Jurkat, Clone E6-1 (cell line): ENCODE results near the gene POU2F3.
A peak's percentile ranks its signal among the peaks of the same experiment; 100 is the strongest.

Source experiments
- DNase-seq: peaks from one replicate; pipeline ENCODE4 v3.0.0-alpha.2; 2011; ENCODE audit warnings: low read depth, low spot score
- H3K4me3 ChIP-seq: 2 replicates; pipeline ENCODE4 v1.5.1; 2011; ENCODE audit warnings: mild to moderate bottlenecking, low read length, control low read depth, moderate library complexity

Gene POU2F3

DNA sequence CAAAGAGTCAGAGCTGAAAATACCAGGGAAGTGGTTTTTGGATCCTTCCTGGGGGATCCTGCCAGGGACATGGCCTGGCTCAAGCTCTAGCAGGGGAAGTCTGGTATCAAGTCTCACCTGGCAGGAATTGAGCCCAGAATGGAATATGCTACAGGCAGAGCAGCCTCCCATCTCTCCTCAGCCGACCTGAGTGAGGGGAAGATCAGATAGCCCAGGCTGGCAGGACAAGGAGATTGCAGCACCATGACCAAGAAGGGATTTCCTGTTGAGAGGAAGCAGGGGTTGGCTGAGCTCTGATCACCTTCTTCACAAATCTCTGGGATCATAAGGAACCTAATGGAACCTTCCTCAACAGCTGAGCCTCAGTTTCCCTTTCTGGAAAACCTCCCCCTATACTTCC is 16.1 kb upstream of the POU2F3 start:
- DNase-seq = no peak
- H3K4me3 ChIP-seq = no peak overlapping the region

DNA sequence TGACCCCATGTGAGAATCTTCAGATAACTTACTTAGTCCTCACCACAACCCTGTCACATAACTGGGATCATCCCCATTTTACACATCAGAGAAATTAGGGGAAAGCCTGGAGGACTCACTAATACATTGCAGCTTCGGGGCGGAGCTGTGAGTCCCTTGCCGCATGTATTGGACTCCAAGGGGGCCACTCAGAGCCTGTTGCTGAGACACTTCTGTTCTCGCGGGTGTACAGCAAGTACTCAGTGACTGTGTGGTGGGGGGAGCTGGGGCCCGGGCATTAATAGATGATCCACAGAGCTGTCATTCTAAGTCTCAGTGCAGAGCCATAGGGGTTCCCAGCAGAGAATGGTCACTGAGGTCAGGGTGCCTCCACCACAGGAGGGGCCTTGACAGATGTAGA is 15.6 kb upstream of the POU2F3 start:
- H3K4me3 ChIP-seq = no peak overlapping the region
- no peak for DNase-seq

DNA sequence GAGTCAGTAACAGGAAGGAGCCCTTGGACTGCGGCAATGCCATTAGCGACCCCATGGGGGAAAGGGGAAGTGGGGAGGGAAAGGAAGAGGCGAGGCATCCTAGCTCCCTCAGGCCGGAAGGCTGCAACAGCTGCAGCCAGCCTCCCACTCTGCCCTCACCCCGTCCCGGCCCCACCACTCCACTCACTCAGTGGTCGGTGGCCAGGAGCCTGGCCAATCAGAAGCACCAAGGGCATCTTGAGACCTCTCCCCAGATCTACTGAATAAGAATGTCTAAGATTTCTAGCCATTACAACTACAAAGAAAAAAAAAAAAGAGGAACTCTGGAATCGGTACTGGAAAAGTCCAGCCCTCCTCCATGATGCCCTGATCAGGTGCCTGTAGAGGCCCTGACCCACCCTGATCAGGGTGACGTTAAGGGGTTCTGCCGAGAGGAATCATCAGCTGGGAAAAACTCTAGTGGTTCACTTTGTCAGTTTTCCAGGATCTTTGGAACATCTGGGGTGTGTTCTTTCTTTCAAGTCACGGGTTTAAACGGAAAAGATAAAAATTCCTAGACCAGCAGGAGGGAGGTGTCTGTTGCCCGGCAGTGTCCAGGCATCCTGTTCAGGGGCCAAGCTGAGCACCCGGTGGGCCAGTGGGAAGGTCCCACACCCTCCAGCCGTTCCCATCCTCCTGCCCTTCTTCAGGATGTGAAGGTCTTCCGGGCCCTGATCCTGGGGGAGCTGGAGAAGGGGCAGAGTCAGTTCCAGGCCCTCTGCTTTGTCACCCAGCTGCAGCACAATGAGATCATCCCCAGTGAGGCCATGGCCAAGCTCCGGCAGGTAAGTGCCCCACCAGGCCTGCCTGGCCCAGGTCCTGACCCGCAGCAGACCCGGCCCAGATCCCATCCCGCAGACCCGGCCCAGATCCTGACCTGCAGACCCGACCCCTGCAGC is 14.7 kb upstream of the POU2F3 start:
- DNase-seq = no peak
- H3K4me3 ChIP-seq = no peak overlapping the region

DNA sequence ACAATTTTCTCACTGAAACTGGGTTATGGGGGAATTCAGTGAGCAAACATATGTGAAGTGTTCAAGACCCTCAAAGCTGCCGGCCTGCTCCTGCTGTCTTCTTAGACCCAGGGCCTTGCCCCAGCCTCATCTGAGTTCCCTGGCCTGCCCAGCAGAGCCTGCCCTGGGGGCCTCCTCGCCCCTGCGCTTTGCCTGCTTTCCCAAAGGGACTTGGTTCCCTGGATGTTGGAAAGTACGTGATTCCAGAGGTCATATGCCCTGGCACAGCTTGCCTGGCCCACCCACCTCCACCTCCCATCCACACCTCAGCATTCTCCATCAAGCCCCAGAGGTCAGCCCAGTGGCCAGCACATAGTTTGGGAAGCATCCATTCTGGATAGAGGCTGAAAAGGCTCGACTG is 13.7 kb upstream of the POU2F3 start:
- H3K4me3 ChIP-seq = no peak overlapping the region
- no peak for DNase-seq

DNA sequence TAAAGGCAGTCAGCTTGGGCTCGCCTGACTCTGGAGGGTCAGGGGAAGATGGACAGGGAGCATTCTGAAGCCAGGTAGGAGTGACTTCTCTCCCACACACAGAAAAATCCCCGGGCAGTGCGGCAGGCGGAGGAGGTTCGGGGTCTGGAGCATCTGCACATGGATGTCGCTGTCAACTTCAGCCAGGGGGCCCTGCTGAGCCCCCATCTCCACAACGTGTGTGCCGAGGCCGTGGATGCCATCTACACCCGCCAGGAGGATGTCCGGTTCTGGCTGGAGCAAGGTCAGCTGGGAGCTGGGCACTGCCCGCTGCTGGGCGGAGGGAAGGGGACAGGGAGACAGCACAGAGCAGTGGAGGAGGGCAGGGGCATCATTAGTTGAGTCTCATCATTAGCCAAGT is 13.2 kb upstream of the POU2F3 start:
- no peak overlapping the region for H3K4me3 ChIP-seq
- DNase-seq = no peak

DNA sequence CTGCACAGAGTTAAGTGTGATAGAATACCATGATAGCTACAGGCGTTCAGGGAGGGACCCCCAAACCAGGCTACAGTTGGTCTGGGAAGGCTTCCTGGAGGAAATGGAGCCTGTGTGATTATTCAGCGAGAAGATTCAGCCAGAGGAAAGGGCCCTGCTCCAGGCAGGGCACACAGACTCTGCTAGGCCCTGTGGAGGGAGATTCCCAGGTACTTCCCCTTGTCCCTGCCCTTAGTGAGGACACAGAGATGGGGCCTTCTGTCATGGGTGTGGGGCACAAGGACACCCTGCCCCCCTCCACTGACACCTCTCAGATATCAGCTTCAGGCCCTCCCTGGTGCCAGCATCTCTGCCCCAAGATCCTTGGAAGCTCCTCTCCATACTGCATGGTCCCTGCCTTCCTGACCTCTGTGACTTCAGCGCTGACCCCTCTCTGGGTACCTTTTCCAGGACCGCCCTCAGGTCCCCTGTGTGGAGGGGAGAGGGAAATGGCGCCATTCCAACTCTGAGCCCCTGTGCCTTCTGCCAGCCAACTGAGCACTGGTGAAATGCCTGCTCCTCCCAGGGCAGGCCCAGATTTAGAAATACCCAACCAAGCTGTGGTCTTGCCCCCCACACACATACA is 12.6 kb upstream of the POU2F3 start:
- no peak overlapping the region for H3K4me3 ChIP-seq
- no peak for DNase-seq

DNA sequence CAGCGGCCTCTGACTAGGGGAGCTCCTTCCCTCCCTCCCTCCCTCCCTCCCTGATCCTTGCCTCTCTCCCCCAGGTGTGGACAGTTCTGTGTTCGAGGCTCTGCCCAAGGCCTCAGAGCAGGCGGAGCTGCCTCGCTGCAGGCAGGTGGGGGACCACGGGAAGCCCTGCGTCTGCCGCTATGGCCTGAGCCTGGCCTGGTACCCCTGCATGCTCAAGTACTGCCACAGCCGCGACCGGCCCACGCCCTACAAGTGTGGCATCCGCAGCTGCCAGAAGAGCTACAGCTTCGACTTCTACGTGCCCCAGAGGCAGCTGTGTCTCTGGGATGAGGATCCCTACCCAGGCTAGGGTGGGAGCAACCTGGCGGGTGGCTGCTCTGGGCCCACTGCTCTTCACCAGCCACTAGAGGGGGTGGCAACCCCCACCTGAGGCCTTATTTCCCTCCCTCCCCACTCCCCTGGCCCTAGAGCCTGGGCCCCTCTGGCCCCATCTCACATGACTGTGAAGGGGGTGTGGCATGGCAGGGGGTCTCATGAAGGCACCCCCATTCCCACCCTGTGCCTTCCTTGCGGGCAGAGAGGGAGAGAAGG is 11.1 kb upstream of the POU2F3 start:
- H3K4me3 ChIP-seq = no peak overlapping the region
- no peak for DNase-seq

DNA sequence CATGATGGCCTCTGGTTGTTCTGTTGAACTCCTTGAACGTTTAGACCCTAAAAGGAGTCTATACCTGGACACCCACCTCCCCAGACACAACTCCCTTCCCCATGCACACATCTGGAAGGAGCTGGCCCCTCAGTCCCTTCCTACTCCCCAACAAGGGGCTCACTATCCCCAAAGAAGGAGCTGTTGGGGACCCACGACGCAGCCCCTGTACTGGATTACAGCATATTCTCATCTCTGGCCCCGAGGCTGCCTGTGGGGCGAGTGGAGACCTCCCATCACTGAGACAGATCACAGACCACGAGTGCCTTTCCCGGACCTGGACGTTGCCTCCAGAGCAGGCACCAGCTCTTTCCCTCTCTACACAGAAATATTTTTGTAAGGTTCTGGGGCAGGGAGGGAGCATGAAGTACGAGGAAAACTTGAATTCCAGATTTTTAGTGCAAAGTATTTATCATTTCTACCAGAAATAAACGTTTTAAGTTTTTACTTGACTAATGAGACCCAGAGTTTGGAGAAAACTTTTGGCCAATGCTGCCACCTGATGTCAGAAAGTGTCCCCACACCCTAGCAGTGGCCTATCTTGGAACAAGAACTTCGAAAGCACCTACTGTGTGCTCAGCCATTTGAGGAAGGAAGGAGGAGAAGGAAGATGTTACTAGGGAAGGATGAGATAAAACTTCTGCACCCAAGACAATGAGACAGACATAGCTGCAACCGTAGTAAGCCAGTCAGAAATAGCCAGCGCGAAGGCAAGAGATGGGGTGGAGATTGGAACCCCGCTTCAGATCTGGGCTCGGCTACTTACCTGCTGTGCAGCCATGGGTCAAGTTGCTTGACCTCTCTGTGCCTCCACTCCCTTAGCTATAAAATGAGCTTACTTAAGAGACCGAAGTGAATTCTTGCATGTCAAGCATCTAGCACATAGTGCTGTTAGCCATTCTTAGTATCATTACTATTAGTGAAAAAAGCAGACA is 10.2 kb upstream of the POU2F3 start:
- DNase-seq = no peak
- H3K4me3 ChIP-seq = no peak overlapping the region

DNA sequence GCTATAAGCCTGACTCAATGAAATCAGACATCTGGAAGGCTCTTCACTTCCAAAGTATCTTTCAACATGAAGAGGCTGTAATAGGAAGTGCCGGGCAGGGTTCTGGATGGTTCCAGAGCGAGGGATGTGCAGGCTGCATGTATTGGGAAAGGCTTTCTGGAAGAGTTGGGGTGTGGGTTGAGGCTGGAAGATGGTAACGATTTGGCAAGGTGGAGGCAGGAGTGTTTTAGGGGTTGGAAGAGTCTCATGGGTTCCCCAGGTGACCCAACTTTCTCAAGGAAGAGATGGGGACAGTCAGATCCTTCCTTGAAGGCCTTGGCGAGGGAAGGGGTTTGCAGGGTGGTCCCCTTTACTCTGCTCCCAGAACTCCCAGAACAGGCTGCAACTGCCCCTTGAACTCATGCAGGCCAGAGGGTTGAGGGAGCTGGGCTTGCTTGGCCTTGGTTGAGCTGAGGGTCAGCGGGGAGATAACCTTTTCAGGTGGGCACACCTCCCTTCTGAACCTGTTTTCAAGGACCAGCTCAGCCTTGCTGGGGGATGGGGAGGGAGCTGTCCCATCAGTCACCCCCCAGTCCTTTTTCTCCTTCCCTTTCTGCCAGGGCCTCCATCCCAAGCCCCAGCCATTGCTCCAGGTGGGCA is 9.4 kb upstream of the POU2F3 start:
- H3K4me3 ChIP-seq = no peak overlapping the region
- no peak for DNase-seq

DNA sequence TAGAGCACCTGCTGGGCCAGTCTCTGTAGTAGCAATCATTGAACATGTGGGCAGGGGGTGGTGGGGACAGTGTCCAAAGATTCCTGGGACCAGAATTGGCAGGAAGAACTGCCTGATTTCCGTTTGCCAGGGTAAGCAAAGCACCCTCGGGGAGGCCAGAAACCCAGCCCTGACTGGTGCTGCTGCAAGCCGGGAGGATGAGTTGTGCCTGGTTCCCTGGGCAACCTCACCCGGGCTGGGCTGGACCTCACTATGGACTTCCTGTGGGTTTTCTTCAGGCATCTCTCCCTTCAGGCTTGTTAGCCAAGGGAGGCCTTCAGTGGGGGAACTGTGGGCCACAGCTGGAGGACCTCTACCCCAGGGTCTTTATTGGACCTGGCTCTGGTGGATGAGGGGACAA is 8.0 kb upstream of the POU2F3 start:
- H3K4me3 ChIP-seq = no peak overlapping the region
- no peak for DNase-seq

DNA sequence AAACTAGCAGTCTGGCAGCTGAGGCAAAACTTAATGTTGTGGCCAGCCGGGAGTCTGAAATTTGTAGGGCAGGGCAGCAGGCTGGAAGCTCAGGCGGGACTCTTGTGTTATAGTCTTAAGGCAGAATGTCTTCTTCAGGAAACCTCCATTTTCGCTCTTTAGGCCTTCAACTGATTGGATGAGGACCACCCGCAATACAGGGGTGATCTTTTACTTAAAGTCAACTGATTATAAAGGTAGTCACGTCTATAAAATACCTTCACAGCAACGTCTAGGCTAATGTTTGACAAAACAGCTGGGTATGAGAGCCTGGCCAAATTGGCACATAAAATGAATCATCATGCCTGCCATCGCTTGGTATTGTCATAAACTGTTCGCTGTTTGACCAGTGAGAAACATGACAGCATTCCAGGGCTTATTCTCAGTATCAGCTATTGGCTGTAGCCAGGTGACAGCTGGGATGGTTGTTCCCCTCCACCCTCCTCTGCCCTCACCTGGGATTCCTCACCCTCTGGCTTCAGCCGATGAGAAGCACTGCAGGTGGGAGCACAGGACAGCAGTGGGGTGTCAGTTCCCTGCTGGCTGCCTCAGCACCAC is 6.6 kb upstream of the POU2F3 start:
- DNase-seq = no peak
- no peak overlapping the region for H3K4me3 ChIP-seq

DNA sequence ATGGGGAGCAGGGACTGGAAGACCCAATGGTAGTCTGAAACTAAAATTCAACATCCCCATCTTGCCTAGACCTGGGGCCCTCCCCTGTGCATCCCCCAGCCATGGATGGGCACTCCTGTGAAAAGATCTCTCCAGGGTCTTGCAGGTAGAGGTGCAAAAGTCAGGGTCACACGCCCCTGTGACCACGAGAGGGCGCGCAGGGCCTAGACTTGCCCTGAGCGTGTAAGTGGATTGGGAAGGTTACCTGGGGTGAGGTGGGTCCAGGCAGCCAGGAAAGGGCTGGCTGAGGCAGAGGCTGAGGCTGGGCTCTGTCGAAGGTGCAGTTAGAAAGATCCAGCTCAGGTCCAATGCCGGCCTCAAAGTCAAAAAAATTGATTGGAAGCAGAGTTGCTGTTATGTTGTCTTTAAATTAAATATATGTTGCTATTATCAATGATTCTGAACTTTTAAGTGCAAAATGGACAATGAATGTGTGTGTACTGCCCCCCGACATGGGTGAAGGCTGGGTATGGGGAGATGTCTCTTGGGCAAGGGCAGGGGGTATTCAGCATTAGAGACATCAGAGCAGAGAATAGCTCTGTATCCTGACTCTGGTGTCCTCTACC is 4.8 kb upstream of the POU2F3 start:
- H3K4me3 ChIP-seq = no peak overlapping the region
- peak; percentile 55 for DNase-seq

DNA sequence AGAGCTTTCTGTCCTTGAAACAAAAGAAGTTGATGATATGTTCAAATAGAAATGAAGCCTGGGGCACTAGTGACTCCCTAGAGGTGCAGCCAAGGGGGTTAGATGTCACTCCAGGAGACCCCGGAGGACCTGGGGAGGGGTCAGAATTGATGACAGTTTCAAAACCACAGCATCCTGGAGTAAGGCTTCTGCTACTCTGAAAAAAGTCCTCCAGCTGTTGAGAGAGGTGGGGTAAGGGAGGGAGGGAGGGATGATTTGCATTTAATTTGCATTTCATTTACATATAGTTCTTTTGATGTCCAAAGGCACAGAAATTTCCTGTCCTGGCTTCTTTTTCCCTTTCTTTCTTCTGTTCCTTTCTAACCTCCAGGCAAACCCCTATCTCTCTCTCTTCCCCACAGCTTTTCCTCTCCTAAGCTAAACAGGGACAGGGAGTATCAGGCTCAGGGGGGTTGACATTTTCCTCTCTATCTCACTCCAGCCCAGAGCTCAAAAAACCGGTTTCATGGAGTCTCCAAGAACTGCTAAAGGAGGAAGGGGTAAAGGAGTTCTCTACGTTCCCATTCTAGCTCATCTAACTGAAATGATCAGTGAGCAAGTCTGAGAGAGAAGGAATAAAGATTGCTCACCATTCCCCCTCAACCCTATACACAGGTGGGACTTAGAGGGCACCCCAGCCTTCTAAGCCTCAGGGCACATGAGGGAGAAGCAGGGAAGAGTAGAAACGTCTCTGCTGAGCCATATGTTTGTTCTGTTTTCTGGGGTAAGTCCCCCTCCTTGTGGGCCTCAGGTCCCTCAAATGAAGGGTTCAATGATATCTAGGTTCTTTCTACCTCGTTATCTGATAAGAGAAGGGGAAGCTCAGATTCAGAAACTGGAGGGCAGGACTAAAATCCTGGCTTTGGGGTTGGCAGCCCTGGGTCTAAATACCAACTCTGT is 3.5 kb upstream of the POU2F3 start:
- H3K4me3 ChIP-seq = no peak overlapping the region
- DNase-seq = no peak

DNA sequence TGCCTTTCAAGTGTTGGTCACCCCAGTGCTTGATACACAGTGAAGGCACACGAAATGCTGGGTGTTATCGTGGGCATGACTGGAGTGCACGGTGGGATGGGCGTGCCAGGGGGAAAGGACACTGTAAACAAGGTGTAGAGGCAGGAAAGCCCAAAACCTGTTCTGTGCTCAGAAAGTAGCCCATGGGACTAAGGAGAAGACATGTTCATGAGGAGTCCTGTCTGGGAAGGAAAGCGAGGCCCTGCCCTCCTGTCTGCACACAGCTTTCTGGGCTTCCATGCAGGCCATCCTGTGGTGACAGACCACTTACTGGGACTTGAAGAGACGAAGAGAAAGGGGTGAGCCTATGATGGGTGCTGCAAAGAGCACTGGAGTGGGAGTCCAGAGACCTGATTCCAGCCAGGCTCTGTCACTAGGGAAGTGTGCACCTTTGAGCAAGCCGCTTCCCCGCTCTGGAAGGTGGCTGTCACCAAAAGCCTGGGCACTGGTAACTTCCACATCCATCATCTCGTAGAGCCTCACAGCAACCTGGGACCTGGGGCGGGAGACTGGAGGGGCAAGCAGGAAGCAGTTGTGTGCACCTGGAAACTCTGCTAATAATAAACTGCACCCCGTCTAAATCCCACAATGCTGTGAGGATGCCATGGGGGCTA is 846 bp upstream of the POU2F3 start:
- no peak for DNase-seq
- no peak overlapping the region for H3K4me3 ChIP-seq

DNA sequence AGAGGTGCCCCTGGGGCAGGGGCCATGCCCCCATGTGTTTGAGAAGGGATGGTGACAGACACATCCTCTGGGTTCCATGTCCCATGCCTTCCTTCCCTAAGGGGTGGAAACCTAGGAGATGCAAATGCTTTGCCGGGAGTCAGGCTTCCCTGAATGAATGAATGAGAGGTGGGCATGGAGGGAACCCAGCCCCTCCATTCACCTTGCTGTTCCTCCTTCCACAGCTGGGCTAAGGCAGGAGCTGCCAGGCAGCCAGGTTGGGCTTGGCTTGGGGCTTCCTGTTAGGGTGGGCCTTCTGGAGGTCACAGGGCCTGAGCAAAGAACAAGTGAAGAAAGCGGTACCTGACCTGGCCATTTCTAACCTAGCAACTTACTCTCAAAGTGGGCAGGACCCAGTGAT is 926 bp downstream of the POU2F3 start:
- DNase-seq = no peak

DNA sequence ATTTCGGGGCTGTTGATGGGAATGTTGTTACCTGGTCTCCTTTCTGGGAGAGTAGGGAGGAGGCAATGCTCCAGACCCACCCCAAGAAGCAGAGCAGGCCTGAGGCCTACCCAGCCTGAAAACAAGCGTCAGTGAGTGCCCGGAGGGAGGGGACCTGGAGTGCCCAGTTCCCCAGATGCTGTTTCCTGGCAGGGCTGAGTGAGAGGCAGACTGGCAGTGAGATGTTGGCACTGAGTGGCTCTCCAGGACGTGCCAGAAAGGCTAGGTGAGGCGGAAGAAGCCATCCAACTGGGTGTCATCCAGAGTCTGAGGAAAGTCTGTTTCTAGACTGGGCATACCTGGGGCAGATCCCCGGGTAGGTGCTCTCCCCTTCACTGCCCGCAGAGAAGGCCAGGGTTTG is 1.3 kb downstream of the POU2F3 start:
- DNase-seq = no peak
- no peak overlapping the region for H3K4me3 ChIP-seq

More for the DNA sequence above, 926 bp downstream of the POU2F3 start:
- H3K4me3 ChIP-seq = no peak overlapping the region

DNA sequence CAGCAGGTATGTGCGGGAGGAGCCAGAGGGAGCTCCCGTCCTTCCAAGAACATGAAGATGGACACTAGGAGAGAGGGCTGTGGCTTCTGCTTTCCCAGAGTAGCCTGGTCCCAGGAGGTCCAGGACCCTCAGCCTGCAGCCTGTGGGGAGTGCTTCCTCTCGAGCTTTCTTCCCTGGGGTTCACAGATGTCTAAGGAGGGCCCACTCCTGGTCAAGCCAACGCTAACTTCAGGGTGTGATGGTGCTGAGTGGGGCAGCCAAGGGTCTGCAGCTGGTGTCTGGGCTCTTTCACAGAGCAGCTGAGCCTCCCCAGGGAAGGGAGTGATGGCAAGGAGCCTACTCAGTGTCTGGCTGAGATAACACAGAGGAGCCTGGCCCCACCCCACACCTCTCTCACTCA is 3.3 kb downstream of the POU2F3 start:
- no peak for DNase-seq

More for the DNA sequence above, 3.3 kb downstream of the POU2F3 start:
- H3K4me3 ChIP-seq = no peak overlapping the region
